ENCODE results near the gene BCR. TPM values are rescaled to one million over a fixed set of nuclear protein-coding genes. Genes with fewer than 3 reads are reported as not detected.

Gene BCR
- polyA plus RNA-seq, 1 experiment: 24.0 TPM

- CTCF ChIA-PET: no interaction called here
- Histone ChIP-seq H3K4me3 (ENCODE audit: low read depth, low read length) (no peak overlapping the region), H3K27me3 (ENCODE audit: control insufficient read depth, insufficient read depth, low read length) (no peaks in the 10 kb centered on the region), H3K36me3 (ENCODE audit: control insufficient read depth, insufficient read depth, low read length) (0 out of 2 replicates have a peak, but pooled peaks cover 1% of the 10 kb centered on the region)
- TF ChIP-seq CTCF (IDR thresholded peaks at IDR 0.05; ENCODE audit: insufficient read depth, low read depth, low read length): no peak
- POLR2A ChIA-PET: no interaction called here
- DNase-seq (ENCODE audit: low read depth): no peak
Observed at GRCh38 chr22:23202812-23203451, 22.6 kb downstream of the BCR start.

- Histone ChIP-seq H3K36me3 (ENCODE audit: control insufficient read depth, insufficient read depth, low read length) (no peaks in the 10 kb centered on the region), H3K4me3 (ENCODE audit: low read depth, low read length) (no peak overlapping the region), H3K27me3 (ENCODE audit: control insufficient read depth, insufficient read depth, low read length) (no peaks in the 10 kb centered on the region)
- no peak for DNase-seq (ENCODE audit: low read depth)
- TF ChIP-seq CTCF (IDR thresholded peaks at IDR 0.05; ENCODE audit: insufficient read depth, low read depth, low read length): no peak
- ChIA-PET CTCF (no interaction called here), POLR2A (no interaction called here)
Observed at GRCh38 chr22:23203452-23204124, 23.3 kb downstream of the BCR start.

GRCh38 chr22:23204125-23204488 is 23.8 kb downstream of the BCR start:
- no peaks in the 10 kb centered on the region for H3K27me3 ChIP-seq (ENCODE audit: control insufficient read depth, insufficient read depth, low read length)
- H3K36me3 ChIP-seq (ENCODE audit: control insufficient read depth, insufficient read depth, low read length): no peaks in the 10 kb centered on the region
- DNase-seq (ENCODE audit: low read depth): no peak
- H3K4me3 ChIP-seq (ENCODE audit: low read depth, low read length): no peak overlapping the region
- no peak for TF ChIP-seq CTCF (IDR thresholded peaks at IDR 0.05; ENCODE audit: insufficient read depth, low read depth, low read length)
- POLR2A ChIA-PET: no interaction called here
- CTCF ChIA-PET: no interaction called here

GRCh38 chr22:23204541-23205157 is 24.3 kb downstream of the BCR start:
- Histone ChIP-seq H3K4me3 (ENCODE audit: low read depth, low read length) (no peak overlapping the region), H3K27me3 (ENCODE audit: control insufficient read depth, insufficient read depth, low read length) (no peaks in the 10 kb centered on the region), H3K36me3 (ENCODE audit: control insufficient read depth, insufficient read depth, low read length) (no peaks in the 10 kb centered on the region)
- ChIA-PET CTCF (no interaction called here), POLR2A (no interaction called here)
- no peak for TF ChIP-seq CTCF (IDR thresholded peaks at IDR 0.05; ENCODE audit: insufficient read depth, low read depth, low read length)
- no peak for DNase-seq (ENCODE audit: low read depth)

- no peak overlapping the region for H3K4me3 ChIP-seq (ENCODE audit: low read depth, low read length)
- no peaks in the 10 kb centered on the region for H3K27me3 ChIP-seq (ENCODE audit: control insufficient read depth, insufficient read depth, low read length)
- no peaks in the 10 kb centered on the region for H3K36me3 ChIP-seq (ENCODE audit: control insufficient read depth, insufficient read depth, low read length)
- ChIA-PET POLR2A (no interaction called here), CTCF (no interaction called here)
- no peak for TF ChIP-seq CTCF (IDR thresholded peaks at IDR 0.05; ENCODE audit: insufficient read depth, low read depth, low read length)
- no peak for DNase-seq (ENCODE audit: low read depth)
Observed at GRCh38 chr22:23205339-23206049, 25.2 kb downstream of the BCR start.
